ENCODE data around the gene RASSF7. TPM values are rescaled to one million over a fixed set of nuclear protein-coding genes. Genes with fewer than 3 reads are reported as not detected.

RASSF7 gene
- total RNA-seq, 1 donor from 2014 or later: 32.3 TPM

DNA sequence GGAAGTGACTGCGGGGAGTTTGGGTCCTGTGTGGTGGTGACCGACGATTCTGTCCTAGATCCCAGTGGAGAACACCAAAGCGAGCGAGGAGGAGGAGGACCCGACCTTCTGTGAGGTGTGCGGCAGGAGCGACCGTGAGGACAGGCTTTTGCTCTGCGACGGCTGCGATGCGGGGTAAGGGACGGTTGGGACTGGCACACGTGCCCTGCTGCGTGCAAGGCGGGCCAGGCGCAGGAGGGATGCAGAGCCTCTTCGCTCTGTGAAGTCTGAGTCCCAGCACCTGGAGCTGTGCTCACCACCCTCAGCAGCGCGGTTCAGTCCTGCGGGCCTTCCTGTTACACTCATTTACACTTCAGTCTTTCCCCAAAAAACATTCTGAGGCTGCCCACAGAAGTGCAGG, 31.7 kb downstream of the RASSF7 start:
- DNase-seq (ENCODE audit: low read depth): no peak
- Mint-ChIP-seq H3K27ac (ENCODE audit: unreplicated experiment) (no peak overlapping the region), H3K27me3 (ENCODE audit: low read depth, unreplicated experiment) (no peaks in the 10 kb centered on the region), H3K36me3 (ENCODE audit: low read depth, unreplicated experiment) (peaks cover 33% of the 10 kb centered on the region), H3K4me1 (ENCODE audit: low read depth, unreplicated experiment) (peaks cover 13% of the 10 kb centered on the region), H3K4me3 (ENCODE audit: unreplicated experiment) (no peak overlapping the region), H3K9me3 (ENCODE audit: unreplicated experiment) (no peaks in the 10 kb centered on the region)
- no peaks in the 10 kb centered on the region for H3K9me3 ChIP-seq (ENCODE audit: insufficient read depth, low read depth, low read length)
- no peak overlapping the region for H2AFZ ChIP-seq (ENCODE audit: low read depth, low read length)
- FAIRE-seq: no peak
- TF ChIP-seq, protein P1, sequence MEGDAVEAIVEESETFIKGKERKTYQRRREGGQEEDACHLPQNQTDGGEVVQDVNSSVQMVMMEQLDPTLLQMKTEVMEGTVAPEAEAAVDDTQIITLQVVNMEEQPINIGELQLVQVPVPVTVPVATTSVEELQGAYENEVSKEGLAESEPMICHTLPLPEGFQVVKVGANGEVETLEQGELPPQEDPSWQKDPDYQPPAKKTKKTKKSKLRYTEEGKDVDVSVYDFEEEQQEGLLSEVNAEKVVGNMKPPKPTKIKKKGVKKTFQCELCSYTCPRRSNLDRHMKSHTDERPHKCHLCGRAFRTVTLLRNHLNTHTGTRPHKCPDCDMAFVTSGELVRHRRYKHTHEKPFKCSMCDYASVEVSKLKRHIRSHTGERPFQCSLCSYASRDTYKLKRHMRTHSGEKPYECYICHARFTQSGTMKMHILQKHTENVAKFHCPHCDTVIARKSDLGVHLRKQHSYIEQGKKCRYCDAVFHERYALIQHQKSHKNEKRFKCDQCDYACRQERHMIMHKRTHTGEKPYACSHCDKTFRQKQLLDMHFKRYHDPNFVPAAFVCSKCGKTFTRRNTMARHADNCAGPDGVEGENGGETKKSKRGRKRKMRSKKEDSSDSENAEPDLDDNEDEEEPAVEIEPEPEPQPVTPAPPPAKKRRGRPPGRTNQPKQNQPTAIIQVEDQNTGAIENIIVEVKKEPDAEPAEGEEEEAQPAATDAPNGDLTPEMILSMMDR (IDR thresholded peaks at IDR 0.05; ENCODE audit: insufficient read depth, low read depth, low read length): no peak
- TF ChIP-seq EZH2 (IDR thresholded peaks at IDR 0.05; ENCODE audit: insufficient read depth, low read length): no peak
- peaks cover 78% of the 10 kb centered on the region for H4K20me1 ChIP-seq (ENCODE audit: insufficient read depth, low read length)
- no peak overlapping the region for H3K9ac ChIP-seq (ENCODE audit: low read length)
- no peak overlapping the region for H3K4me2 ChIP-seq (ENCODE audit: low read length)
- no peak overlapping the region for H3K4me3 ChIP-seq (ENCODE audit: insufficient read depth, low read depth, low read length)
- H3K27ac ChIP-seq (ENCODE audit: low read depth, low read length): no peak overlapping the region
- H3K4me1 ChIP-seq (ENCODE audit: insufficient read depth, low read length): peaks cover 7% of the 10 kb centered on the region
- H3K79me2 ChIP-seq (ENCODE audit: insufficient read depth, low read length): peaks cover 68% of the 10 kb centered on the region
- H3K36me3 ChIP-seq (ENCODE audit: insufficient read depth, low read length): peaks cover 37% of the 10 kb centered on the region
- no peaks in the 10 kb centered on the region for H3K27me3 ChIP-seq (ENCODE audit: insufficient read depth, low read length)

DNA sequence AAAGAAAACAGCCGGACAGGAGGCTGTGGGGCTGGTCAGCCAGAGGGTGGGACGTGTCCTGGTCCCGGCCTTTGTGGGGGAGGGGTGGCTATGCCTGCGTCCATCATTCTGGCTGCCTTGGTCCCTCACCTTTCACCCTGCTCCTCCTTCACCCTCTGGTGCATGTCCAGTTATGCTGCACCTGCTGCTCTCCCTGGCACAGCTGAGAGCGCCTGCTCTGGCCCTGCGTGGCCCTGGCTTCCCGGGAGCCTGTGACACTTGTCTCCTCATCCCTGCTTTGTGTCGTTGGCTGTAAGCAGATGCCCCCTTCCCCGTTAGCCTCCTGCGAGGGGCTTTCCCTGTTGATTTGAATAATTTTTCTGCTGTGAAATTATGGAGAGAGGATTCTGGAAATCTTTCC, 32.1 kb downstream of the RASSF7 start:
- Histone ChIP-seq H3K4me2 (ENCODE audit: low read length) (no peak overlapping the region), H4K20me1 (ENCODE audit: insufficient read depth, low read length) (peaks cover 74% of the 10 kb centered on the region), H3K36me3 (ENCODE audit: insufficient read depth, low read length) (peaks cover 37% of the 10 kb centered on the region), H3K4me3 (ENCODE audit: insufficient read depth, low read depth, low read length) (no peak overlapping the region), H3K4me1 (ENCODE audit: insufficient read depth, low read length) (peaks cover 3% of the 10 kb centered on the region), H3K9ac (ENCODE audit: low read length) (no peak overlapping the region), H3K9me3 (ENCODE audit: insufficient read depth, low read depth, low read length) (no peaks in the 10 kb centered on the region), H3K27ac (ENCODE audit: low read depth, low read length) (no peak overlapping the region), H3K79me2 (ENCODE audit: insufficient read depth, low read length) (peaks cover 64% of the 10 kb centered on the region), H3K27me3 (ENCODE audit: insufficient read depth, low read length) (no peaks in the 10 kb centered on the region), H2AFZ (ENCODE audit: low read depth, low read length) (no peak overlapping the region)
- TF ChIP-seq EZH2 (IDR thresholded peaks at IDR 0.05; ENCODE audit: insufficient read depth, low read length): no peak
- TF ChIP-seq, protein P1 (IDR thresholded peaks at IDR 0.05; ENCODE audit: insufficient read depth, low read depth, low read length): no peak
- no peaks in the 10 kb centered on the region for H3K27me3 Mint-ChIP-seq (ENCODE audit: low read depth, unreplicated experiment)
- H3K9me3 Mint-ChIP-seq (ENCODE audit: unreplicated experiment): no peaks in the 10 kb centered on the region
- H3K4me3 Mint-ChIP-seq (ENCODE audit: unreplicated experiment): no peak overlapping the region
- no peak for DNase-seq (ENCODE audit: low read depth)
- peaks cover 30% of the 10 kb centered on the region for H3K36me3 Mint-ChIP-seq (ENCODE audit: low read depth, unreplicated experiment)
- peaks cover 8% of the 10 kb centered on the region for H3K4me1 Mint-ChIP-seq (ENCODE audit: low read depth, unreplicated experiment)
- no peak for FAIRE-seq
- no peak overlapping the region for H3K27ac Mint-ChIP-seq (ENCODE audit: unreplicated experiment)

DNA sequence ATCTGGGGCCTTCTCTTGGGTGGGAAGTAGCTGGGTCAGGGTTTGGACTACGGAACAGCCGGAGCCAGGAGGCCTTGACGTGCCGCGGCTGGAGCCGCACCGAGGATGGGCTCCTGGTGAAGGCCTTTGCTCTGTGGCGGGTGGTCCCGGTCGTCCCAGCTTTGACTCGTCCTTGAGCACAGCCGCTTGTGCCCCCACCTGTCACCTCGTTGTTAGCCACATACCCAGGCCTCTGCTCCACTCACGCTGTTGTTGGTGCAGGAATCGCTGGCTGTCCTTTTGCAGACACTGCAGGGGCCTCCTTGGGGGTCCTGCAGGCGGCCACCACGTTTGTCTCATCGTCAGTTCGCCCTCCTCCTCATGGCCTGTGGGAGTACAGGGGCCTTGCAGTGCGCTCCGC, 32.6 kb downstream of the RASSF7 start:
- no peak overlapping the region for H3K27ac Mint-ChIP-seq (ENCODE audit: unreplicated experiment)

More for the DNA sequence above, 32.6 kb downstream of the RASSF7 start:
- no peak for DNase-seq (ENCODE audit: low read depth)
- no peaks in the 10 kb centered on the region for H3K27me3 Mint-ChIP-seq (ENCODE audit: low read depth, unreplicated experiment)
- H3K4me1 Mint-ChIP-seq (ENCODE audit: low read depth, unreplicated experiment): peaks cover 4% of the 10 kb centered on the region
- no peak for FAIRE-seq
- H3K9me3 Mint-ChIP-seq (ENCODE audit: unreplicated experiment): no peaks in the 10 kb centered on the region
- Histone ChIP-seq H3K9ac (ENCODE audit: low read length) (no peak overlapping the region), H4K20me1 (ENCODE audit: insufficient read depth, low read length) (peaks cover 74% of the 10 kb centered on the region), H3K4me3 (ENCODE audit: insufficient read depth, low read depth, low read length) (no peak overlapping the region), H3K79me2 (ENCODE audit: insufficient read depth, low read length) (peaks cover 60% of the 10 kb centered on the region), H3K4me2 (ENCODE audit: low read length) (no peak overlapping the region), H3K4me1 (ENCODE audit: insufficient read depth, low read length) (no peaks in the 10 kb centered on the region), H3K36me3 (ENCODE audit: insufficient read depth, low read length) (peaks cover 37% of the 10 kb centered on the region), H3K27ac (ENCODE audit: low read depth, low read length) (no peak overlapping the region), H3K27me3 (ENCODE audit: insufficient read depth, low read length) (no peaks in the 10 kb centered on the region), H3K9me3 (ENCODE audit: insufficient read depth, low read depth, low read length) (no peaks in the 10 kb centered on the region), H2AFZ (ENCODE audit: low read depth, low read length) (no peak overlapping the region)
- peaks cover 28% of the 10 kb centered on the region for H3K36me3 Mint-ChIP-seq (ENCODE audit: low read depth, unreplicated experiment)
- H3K4me3 Mint-ChIP-seq (ENCODE audit: unreplicated experiment): no peak overlapping the region
- no peak for TF ChIP-seq EZH2 (IDR thresholded peaks at IDR 0.05; ENCODE audit: insufficient read depth, low read length)
- TF ChIP-seq, protein P1 (IDR thresholded peaks at IDR 0.05; ENCODE audit: insufficient read depth, low read depth, low read length): no peak
